SK-N-DZ (cell line): ENCODE data around the gene ZBTB45.
"Not testable (repeated sequence)": the region's sequence is repeated elsewhere in the genome, so short reads cannot be mapped to it uniquely, and the experiment has no call there.

ENCODE experiments used
- DNase-seq: peaks from one replicate; pipeline ENCODE4 v3.0.0-alpha.2; 2015; ENCODE audit warnings: low spot score

Gene ZBTB45

DNA sequence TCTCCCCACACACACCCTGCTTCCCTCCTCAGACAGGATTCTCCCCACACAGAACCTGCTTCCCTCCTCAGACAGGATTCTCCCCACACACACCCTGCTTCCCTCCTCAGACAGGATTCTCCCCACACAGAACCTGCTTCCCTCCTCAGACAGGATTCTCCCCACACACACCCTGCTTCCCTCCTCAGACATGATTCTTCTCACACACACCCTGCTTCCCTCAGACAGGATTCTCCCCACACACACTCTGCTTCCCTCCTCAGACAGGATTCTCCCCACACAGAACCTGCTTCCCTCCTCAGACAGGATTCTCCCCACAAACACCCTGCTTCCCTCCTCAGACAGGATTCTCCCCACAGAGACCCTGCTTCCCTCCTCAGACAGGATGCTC lies 19.6 kb upstream of the ZBTB45 start:
- not testable (repeated sequence) for DNase-seq

DNA sequence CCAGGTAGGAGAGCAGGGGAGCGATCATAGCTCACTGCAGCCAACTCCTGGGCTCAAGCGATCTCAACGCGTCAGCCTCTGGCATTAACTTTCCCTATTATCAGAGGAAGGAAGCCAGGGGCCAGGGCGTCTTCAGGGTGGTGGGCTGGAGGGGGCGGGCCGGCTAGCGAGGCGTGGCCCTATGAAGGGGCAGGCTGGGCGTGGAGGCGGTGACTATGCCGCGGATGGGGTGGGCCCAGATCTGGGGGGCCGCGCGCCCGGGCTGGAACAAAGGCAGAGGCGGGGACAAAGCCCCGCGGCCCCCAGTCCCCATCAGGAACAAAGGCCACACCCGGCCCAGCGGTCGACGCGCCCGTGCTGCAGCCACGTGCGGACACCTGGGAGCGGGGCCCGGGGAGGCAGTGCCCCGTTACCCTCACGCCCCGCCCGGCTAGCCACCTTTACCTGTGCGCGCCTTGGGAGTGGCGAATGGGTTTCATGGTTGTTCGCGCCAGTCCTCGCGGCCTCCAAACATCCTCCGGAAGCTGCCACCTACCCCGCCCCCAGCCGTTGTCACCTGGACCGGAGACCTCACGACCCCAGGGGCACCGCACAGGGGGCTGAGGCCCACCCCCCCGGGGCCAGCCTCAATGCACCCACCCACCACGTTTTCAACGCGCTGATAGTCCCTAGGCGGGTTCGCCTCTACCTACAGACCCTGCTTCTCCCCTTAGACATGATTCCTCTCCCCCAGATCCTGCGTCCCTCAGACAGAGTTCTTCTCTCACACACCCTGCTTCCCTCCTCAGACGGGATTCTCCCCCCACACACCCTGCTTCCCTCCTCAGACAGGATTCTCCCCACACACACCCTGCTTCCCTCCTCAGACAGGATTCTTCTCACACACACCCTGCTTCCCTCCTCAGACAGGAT lies 18.9 kb upstream of the ZBTB45 start:
- peak; percentile 81 for DNase-seq

DNA sequence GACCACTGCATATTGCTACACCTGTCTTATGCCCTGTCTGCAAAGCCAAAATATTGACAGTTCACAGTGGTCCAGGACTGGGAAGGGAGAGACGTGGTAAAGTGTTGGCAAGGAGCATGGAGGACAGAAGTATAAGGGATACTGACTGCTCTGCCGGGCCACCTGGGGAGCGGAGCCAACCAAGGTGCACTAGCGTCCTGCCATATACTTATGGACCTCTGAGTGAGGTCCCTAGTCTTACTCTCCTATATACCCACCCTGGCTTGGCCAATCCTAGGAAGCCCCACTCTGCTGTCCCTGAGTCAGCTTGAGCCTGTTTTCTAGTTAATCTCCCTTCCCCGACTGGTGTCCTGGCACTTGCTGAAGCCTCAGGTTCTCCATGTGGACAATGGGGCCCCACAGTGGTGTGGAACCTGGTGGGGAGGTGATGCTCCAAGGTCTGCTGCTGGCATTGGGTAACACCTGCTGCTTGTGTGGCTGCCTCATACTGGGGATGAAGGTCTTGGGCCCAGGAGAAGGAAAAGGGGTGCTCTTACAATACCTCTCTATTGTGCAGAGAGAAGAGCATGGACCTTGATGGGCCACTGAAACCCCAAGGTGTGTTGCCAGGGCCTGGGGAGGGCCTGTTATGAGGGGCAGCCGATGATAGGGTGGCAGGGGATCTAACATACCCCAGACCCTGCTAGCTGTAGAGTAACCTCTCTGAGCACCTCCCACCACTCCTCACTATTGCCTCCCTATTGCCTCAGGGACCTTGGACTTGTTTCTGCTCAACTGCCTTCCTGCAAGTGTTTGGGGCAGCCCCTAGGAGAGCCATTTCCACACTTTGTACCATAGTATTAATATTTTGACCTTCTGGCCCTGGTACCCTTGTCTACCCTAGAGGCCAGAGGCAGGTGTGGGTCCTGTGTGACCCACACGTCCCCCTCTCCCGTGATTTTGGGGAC lies 17.5 kb upstream of the ZBTB45 start:
- no peak for DNase-seq

DNA sequence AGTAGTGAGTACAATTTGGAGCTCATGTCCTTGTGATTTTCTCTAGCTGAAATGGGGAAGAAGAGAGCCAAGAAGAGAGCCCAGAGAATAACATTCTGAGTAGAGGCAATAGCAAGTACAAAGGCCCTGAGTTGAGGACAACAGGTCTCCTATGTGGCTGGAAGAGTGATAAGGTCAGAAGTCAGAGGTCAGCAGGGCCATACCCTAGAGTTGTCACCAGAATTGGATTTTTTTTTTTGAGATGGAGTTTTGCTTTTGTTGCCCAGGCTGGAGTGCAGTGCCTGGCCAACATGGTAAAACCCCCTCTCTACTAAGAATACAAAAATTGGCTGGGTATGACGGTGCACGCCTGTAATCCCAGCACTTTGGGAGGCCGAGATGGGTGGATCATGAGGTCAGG lies 16.2 kb upstream of the ZBTB45 start:
- no peak for DNase-seq

DNA sequence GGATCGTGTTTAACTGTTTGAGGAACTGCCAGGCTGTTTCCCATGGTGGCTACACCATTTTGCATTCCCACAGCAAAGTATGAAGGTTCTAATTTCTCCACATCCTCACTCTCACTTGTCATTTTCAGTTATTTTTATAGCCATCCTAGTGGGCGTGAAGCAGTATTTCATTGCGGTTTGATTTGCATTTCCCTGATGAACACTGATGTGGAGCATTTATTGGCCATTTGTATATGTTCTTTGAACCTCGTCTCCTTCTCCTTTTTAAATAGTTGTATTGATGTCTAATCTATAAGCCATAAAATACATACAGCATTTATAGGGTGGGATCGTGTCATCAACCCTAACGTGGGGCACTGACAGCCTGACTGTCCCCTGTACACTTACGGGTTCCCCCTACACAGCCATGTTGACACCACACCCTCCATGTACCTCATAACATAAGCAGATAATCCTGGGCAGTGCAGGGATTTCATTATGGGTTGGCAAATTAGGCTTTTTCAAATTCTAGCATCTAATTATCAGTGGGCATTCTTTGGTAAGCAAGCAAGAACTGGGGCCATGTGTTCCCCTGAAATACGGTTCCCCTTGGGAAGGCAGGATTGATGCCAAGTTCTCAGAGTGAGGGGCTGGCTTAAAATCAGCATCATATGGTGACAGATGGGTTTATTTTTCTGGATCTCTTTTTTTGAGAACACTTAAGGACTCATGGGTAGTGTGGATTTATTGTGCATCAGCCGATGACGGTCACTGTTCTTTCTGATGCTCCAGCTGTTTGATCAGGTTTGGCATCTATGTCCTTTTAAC lies 11.6 kb upstream of the ZBTB45 start:
- no peak for DNase-seq

DNA sequence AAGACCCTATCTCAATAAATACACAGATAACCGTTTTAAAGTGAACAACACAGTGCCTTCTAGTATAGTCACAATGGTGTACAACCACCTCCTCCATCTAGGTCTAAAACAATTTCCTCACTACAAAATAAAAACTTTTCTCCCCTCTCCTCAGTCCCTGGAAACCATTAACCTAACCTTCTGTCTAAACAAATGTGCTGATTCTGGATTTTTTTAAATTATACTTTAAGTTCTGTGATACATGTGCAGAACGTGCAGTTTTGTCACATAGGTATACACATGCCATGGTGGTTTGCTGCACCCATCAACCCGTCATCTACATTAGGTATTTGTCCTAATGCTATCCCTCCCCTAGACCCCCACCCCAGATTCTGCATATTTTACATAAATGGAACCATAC lies 9.8 kb upstream of the ZBTB45 start:
- DNase-seq = no peak

DNA sequence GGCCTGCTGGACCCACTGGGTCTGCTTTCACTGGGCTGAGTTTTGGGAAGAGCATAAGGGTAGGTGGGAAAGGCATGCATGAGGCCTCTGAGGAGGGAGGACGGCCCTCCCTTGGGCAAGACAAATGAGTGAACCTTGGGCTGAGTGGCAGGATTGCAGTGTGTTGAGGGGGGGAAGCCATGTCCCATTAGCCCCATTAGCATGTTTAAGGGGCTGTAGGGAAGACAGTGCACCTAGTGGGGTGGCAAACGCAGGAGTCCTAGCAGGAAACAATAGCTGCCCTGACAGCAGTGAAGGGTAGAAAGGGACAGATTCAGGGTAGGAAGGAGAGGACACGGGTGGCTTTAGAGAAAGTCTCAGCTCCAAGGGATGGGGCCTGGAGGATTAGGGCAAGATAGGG lies 3.1 kb upstream of the ZBTB45 start:
- no peak for DNase-seq

DNA sequence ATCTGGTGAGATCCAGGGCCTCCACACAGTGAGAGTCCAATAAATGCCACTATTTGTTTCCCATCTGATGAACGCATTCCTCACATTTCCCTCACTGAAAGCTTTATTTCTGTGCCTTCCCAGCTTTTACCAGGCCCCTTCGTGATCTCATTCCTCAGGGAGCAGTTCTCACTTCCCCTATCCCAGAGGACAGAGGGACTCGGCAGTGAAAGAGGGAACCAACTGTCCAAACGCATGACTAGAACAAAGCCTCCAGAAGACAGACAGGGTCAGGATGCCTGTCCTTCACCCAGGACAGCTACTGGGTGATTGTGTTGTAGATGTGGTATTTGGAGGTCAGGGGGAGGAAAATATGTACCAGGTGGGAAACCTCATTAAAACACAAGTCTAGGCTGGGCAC lies 2.0 kb upstream of the ZBTB45 start:
- no peak for DNase-seq

DNA sequence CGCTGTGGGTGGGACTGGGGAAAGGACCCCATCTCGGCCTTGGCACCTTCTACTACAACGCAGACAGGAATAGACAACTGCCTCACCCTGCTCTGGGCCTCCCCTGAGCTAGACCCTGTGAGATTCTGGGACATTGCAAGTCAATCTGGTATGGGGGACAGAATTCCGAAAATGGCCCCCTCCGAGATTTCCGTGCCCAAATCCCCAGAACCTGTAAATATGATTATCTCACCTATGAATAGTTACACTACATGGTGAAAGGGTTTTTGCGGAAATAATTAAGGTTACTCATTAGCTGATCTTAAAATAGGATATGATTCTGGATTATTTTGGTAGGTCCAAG lies 618 bp upstream of the ZBTB45 start:
- no peak for DNase-seq

DNA sequence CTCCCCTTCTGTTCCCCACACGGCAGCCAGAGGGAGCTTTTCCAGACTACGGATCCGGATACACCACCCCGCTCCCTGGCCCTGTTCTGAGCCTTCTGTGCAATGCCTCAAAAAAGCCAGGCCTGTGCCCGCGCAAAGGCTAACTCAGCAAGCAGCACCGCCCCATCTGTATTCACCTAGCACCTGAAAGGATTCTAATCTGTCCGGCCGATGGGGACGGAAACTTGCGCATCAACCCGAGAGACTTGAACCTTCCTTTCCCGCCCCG lies 589 bp downstream of the ZBTB45 start:
- DNase-seq = peak; percentile 68

DNA sequence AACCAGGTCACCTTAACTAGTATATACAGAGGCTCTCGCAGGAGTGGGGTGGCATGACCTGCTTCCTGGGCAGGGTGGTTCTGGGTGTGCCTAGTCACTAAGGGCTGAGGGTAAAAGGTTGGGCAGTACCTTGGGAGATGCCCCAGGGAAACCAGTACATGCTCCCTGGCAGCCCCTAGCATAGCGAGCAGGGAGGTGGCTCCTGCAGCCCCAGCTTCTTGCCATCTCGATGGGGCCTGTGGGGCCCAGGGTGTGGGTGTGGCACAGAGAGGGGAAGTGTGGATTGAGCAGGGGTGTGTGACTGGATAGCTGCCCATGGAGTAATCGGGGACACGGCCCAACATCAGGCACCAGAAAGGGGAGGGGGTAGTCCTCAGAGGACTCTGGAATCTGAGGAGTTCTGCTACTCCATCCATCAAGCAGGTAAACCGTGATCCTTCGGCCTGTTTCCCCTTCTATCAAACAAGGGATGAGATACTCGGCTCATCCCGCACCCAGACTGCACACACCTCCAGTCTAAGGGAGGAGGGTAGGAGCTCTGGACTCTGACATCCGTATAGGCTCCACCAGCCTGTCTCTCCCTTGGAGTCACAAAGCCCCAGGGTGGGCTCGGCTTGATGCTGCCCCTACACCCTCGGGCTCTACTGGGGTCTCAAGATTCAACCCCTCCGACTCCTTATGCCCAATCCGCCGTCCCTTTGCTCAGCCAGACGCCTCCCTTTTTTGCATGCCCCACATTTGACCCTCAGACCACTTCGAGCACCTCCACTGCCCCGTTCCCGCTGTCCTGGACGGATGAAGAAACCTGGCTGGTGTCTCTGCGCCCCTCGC lies 1.1 kb downstream of the ZBTB45 start:
- DNase-seq = no peak

DNA sequence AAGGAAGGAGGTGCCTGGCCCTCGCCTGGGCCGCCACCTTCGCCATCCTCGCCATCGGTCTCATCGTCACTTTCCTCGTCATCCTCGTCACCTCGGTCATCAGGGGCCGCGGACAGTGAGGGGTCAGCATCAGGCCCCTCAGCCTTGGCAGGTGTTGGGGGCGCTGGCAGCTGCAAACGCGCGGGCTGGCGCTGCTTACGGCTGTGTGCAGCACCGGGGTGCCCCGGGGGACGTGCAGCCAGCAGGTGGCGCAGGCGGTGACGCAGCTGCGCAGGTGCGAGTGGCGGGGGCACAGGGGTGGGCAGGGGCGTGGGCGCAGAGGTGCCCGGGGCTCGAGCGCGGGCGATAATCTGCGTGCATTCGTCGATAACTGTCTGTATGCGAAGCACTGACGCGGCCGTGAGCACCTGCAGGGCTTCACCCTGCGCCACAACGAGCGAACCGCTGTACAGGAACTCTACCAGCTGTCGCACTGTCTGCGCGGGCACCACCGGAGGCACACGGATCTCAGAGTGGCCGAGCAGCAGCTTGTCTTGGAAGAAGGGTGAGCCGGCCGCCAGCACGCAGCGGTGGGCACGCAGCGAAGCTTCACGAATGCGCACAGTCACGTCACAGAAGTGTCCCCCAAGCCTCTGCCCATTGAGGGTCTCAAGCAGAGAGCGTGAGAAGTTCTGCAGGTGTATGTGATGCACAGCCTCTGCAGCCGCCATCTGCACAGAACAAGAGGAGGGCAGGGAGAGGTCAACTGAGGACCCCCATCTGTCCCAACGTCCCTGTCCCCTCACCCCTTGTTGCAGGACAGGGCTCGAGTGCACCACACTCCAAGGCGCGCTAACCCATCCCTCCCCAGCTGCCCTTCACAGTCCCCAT lies 2.4 kb downstream of the ZBTB45 start:
- DNase-seq = no peak

DNA sequence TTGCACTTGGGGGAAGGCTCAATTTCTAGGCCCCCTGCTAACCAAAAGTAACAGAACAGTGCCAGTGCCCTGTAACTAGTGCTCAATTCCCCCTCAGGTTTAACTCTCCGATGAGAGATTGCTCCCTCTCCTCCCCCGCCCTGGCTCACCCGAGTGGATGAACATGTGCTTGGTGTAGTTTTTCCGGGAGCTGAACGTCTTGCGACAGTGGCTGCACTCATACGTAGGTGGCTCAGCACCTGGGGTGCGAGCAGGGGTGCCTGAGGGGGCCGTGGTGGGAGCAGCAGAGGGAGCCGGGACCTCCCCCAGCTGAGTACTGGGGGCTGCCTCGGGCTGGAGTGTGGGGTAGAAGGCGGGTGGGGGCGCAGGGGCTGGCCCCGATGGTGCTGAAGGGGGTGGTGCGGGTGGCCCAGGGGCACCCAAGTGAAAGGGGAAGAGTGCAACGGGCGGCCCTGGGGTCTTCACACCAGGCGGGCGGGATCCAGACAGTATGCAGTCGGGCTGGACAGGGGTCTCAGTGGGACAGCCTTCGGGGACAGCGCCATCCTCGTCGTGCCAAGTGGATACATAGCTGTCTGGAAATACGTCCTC lies 3.3 kb downstream of the ZBTB45 start:
- DNase-seq = no peak

DNA sequence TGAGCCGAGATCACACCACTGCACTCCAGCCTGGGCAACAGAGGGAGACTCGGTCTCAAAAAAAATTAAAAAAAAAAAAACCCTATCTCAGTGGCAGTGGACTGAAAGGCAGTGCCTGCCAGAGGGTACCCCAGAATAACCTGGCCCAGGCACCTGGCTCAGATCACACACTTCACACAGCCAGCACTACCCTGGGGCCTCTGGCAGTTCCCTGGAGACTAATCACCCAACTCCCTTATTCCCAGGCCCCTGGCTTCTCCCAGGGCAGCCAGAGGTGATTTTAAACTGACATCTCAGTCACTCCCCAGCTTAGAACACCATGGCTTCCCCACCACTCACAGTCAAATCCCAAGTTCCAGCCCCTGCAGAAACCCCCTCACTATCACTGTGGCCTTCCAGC lies 4.4 kb downstream of the ZBTB45 start:
- DNase-seq = no peak

DNA sequence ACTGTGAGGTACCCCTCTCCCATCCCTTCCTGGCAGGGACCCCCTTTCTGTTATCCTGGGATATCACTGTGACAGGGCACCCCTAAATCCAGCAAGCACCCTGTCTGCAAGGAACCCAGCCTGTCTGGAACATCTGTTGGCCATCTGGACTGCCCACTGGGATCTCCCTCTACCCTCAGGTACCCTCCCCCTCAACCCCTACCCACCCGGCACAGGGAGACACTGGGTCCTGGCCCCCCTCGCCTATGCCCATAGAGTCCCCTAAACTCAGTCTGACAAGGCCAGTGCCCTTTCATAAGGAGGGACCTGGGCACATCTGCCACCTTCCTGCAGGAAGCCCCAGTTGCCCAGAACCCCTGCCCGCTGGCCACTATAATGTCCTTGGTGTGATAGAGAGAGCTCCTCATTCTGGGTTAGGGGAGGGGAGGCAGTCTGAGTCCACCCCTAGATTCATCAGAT lies 5.0 kb downstream of the ZBTB45 start:
- no peak for DNase-seq

DNA sequence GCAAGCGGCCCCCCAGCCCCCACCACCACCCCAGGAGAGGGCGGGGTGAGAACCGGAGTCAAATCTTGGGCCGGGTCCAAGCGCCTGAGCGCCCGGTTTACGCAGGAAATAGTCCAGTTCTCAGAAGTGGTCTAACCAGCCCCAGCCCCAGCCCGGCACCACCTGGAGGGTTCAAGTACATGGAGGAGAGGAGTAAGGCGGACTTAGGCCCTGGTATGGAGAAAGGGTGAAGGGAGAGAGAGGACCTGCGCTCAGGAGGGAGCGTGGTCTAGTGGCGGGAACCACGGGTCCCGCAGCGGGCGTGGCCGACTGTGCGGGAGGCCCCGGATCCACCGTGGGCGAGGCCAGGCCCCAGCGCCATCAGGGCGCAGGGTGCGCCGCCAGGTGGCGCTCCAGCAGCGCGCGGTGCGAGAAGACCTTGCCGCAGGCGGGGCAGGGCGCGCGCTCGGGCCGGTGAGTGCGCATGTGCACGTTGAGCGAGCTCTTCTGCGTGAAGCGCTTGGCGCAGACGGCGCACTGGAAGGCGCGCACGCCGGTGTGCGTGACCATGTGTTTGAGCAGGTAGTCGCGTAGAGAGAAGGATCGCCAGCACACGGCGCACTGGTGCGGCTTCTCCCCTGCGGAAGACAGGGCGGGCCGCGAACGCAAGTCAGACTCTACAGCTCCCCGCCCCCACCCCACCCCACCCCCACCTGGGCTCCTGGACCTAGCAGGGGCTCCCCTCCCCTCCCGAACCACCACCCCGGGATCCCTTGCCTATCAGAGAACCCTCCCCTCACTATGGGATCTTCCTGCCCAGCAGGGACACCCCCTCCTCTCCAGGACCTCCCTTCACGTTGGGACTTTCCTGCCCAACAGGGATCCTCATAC lies 5.7 kb downstream of the ZBTB45 start:
- no peak for DNase-seq

DNA sequence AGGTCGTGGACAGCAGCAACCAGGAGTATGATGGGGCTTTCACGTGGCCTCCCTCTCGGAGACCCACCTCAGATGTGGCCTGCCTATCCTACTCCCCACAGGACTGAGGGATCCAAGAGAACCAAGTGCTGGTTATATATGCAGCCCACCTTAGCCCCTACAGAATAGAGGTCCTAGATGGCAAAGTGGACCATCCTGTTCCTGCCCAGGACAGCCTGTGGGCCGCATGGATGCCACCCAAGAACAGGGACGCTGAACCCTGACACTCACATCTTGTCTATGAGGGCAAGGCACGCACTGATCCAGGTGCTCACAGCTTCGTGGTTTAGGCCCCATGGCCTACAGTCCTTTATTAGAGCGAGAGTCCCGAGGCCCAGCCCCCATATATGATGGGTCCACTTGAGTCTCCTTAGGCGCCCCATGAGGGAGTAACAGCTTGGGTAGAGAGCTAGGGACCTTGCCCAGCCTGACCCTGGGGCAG lies 6.4 kb downstream of the ZBTB45 start:
- DNase-seq = no peak

DNA sequence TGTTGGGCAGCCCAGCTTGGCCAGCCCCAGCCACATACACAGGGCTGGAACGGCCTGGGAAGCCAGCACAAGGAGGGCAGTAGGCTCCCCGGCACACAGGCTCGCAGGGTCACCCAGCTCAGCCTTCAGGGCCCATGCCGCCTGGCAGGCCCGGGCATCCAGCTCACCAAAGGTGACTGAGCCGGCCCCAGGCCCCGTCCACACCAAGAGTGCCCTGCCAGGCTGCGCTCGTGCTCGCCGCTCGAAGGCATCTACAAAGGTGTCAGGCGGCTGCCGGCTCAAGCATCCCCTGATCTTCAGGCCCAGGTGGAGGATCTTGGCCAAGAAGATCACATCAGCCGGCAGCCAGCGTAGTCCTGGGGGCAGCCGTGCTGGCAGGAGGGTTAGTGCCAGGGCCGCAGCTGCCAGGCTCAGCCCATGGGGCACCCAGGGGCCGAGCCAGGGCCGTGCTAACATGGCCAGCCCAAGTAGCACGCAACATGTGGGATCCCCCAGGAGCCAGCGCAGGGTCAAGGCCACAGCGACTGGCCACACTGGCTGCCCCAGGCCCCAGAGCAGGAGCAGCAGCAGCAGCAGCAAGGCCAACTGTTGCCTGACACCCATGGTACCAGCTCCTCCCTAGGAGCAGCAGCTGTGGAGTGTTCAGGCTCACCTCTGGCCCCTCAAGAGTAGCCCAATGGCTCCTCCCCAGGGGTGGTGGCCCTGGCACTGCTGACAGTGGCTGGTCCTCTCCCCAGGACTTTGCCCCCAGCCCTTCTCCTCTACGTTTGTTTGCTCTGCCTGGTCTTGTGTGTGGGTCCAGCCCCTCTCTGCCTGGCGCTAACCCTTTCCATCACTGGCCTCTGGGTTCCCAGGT lies 8.0 kb downstream of the ZBTB45 start, which contains the start of gene SLC27A5:
TSS of gene SLC27A5 (minus strand) at position 640 of the 856 bp plus-strand sequence. CDS start at position 603, 37 bp downstream.
- no peak for DNase-seq
